Measurements from ENCODE around the gene ZNF423.

Gene ZNF423

GRCh38 chr16:49696414-49697101, 159.4 kb downstream of the ZNF423 start:
- H3K27me3 ChIP-seq (ENCODE audit: insufficient read depth, insufficient read length) = no peaks in the 10 kb centered on the region
- H3K36me3 ChIP-seq (ENCODE audit: insufficient read depth, insufficient read length, low read length) = peaks cover 3% of the 10 kb centered on the region
- H3K4me1 ChIP-seq (ENCODE audit: insufficient read depth, insufficient read length) = peaks cover 26% of the 10 kb centered on the region
- no peaks in the 10 kb centered on the region for H3K9me3 ChIP-seq (ENCODE audit: insufficient read depth, low read length)
- H3K9ac ChIP-seq (ENCODE audit: insufficient read length, low read depth) = peak overlapping the region; percentile 80
- H3K4me3 ChIP-seq (ENCODE audit: insufficient read length, low read depth) = no peak overlapping the region
- TF ChIP-seq SUZ12 (IDR thresholded peaks at IDR 0.05; ENCODE audit: extremely low read depth, insufficient read depth, insufficient read length) (no peak), ZNF274 (IDR thresholded peaks at IDR 0.05; ENCODE audit: low read depth, low read length) (no peak), YY1 (IDR thresholded peaks at IDR 0.05; ENCODE audit: insufficient read depth, insufficient read length) (no peak)
- DNase-seq (ENCODE audit: low read depth, low spot score) = peak; percentile 87

- no peaks in the 10 kb centered on the region for H3K27me3 ChIP-seq (ENCODE audit: insufficient read depth, insufficient read length)
- no peaks in the 10 kb centered on the region for H3K9me3 ChIP-seq (ENCODE audit: insufficient read depth, low read length)
- no peak overlapping the region for H3K4me3 ChIP-seq (ENCODE audit: insufficient read length, low read depth)
- TF ChIP-seq YY1 (IDR thresholded peaks at IDR 0.05; ENCODE audit: insufficient read depth, insufficient read length) = no peak
- TF ChIP-seq SUZ12 (IDR thresholded peaks at IDR 0.05; ENCODE audit: extremely low read depth, insufficient read depth, insufficient read length) = no peak
- peak; percentile 57 for DNase-seq (ENCODE audit: low read depth, low spot score)
- peak overlapping the region; percentile 74 for H3K9ac ChIP-seq (ENCODE audit: insufficient read length, low read depth)
- H3K4me1 ChIP-seq (ENCODE audit: insufficient read depth, insufficient read length) = peaks cover 23% of the 10 kb centered on the region
- H3K36me3 ChIP-seq (ENCODE audit: insufficient read depth, insufficient read length, low read length) = peaks cover 3% of the 10 kb centered on the region
These were observed 160.0 kb downstream of the ZNF423 start for GRCh38 chr16:49695782-49696413.

- Histone ChIP-seq H3K36me3 (ENCODE audit: insufficient read depth, insufficient read length, low read length) (peaks cover 12% of the 10 kb centered on the region), H3K4me1 (ENCODE audit: insufficient read depth, insufficient read length) (peaks cover 31% of the 10 kb centered on the region), H3K9me3 (ENCODE audit: insufficient read depth, low read length) (no peaks in the 10 kb centered on the region), H3K27me3 (ENCODE audit: insufficient read depth, insufficient read length) (no peaks in the 10 kb centered on the region), H3K4me3 (ENCODE audit: insufficient read length, low read depth) (no peak overlapping the region), H3K9ac (ENCODE audit: insufficient read length, low read depth) (no peak overlapping the region)
- TF ChIP-seq ZNF274 (IDR thresholded peaks at IDR 0.05; ENCODE audit: low read depth, low read length) = no peak
- TF ChIP-seq YY1 (IDR thresholded peaks at IDR 0.05; ENCODE audit: insufficient read depth, insufficient read length) = no peak
- TF ChIP-seq SUZ12 (IDR thresholded peaks at IDR 0.05; ENCODE audit: extremely low read depth, insufficient read depth, insufficient read length) = no peak
- no peak for DNase-seq (ENCODE audit: low read depth, low spot score)
These were observed 162.5 kb downstream of the ZNF423 start for GRCh38 chr16:49693445-49693844.

GRCh38 chr16:49690778-49691177, 165.1 kb downstream of the ZNF423 start:
- H3K27me3 ChIP-seq (ENCODE audit: insufficient read depth, insufficient read length) = no peaks in the 10 kb centered on the region
- TF ChIP-seq ZNF274 (IDR thresholded peaks at IDR 0.05; ENCODE audit: low read depth, low read length) (no peak), SUZ12 (IDR thresholded peaks at IDR 0.05; ENCODE audit: extremely low read depth, insufficient read depth, insufficient read length) (no peak), YY1 (IDR thresholded peaks at IDR 0.05; ENCODE audit: insufficient read depth, insufficient read length) (no peak)
- DNase-seq (ENCODE audit: low read depth, low spot score) = no peak

GRCh38 chr16:49688036-49688697, 167.7 kb downstream of the ZNF423 start:
- Histone ChIP-seq H3K36me3 (ENCODE audit: insufficient read depth, insufficient read length, low read length) (peaks cover 20% of the 10 kb centered on the region), H3K27me3 (ENCODE audit: insufficient read depth, insufficient read length) (no peaks in the 10 kb centered on the region), H3K9me3 (ENCODE audit: insufficient read depth, low read length) (no peaks in the 10 kb centered on the region), H3K4me1 (ENCODE audit: insufficient read depth, insufficient read length) (peaks cover 16% of the 10 kb centered on the region), H3K9ac (ENCODE audit: insufficient read length, low read depth) (peak overlapping the region; percentile 50), H3K4me3 (ENCODE audit: insufficient read length, low read depth) (no peak overlapping the region)
- no peak for DNase-seq (ENCODE audit: low read depth, low spot score)
- no peak for TF ChIP-seq ZNF274 (IDR thresholded peaks at IDR 0.05; ENCODE audit: low read depth, low read length)
- no peak for TF ChIP-seq SUZ12 (IDR thresholded peaks at IDR 0.05; ENCODE audit: extremely low read depth, insufficient read depth, insufficient read length)
- no peak for TF ChIP-seq YY1 (IDR thresholded peaks at IDR 0.05; ENCODE audit: insufficient read depth, insufficient read length)

More at GRCh38 chr16:49690778-49691177, 165.1 kb downstream of the ZNF423 start:
- Histone ChIP-seq H3K9me3 (ENCODE audit: insufficient read depth, low read length) (no peaks in the 10 kb centered on the region), H3K4me3 (ENCODE audit: insufficient read length, low read depth) (no peak overlapping the region), H3K36me3 (ENCODE audit: insufficient read depth, insufficient read length, low read length) (peaks cover 11% of the 10 kb centered on the region), H3K4me1 (ENCODE audit: insufficient read depth, insufficient read length) (peaks cover 23% of the 10 kb centered on the region), H3K9ac (ENCODE audit: insufficient read length, low read depth) (no peak overlapping the region)

- Histone ChIP-seq H3K4me1 (ENCODE audit: insufficient read depth, insufficient read length) (peaks cover 16% of the 10 kb centered on the region), H3K36me3 (ENCODE audit: insufficient read depth, insufficient read length, low read length) (peaks cover 20% of the 10 kb centered on the region), H3K9ac (ENCODE audit: insufficient read length, low read depth) (peak overlapping the region; percentile 59), H3K9me3 (ENCODE audit: insufficient read depth, low read length) (no peaks in the 10 kb centered on the region), H3K27me3 (ENCODE audit: insufficient read depth, insufficient read length) (no peaks in the 10 kb centered on the region), H3K4me3 (ENCODE audit: insufficient read length, low read depth) (no peak overlapping the region)
- no peak for TF ChIP-seq ZNF274 (IDR thresholded peaks at IDR 0.05; ENCODE audit: low read depth, low read length)
- TF ChIP-seq SUZ12 (IDR thresholded peaks at IDR 0.05; ENCODE audit: extremely low read depth, insufficient read depth, insufficient read length) = no peak
- no peak for TF ChIP-seq YY1 (IDR thresholded peaks at IDR 0.05; ENCODE audit: insufficient read depth, insufficient read length)
- no peak for DNase-seq (ENCODE audit: low read depth, low spot score)
These were observed 168.4 kb downstream of the ZNF423 start for GRCh38 chr16:49687476-49688002.

GRCh38 chr16:49684696-49685095, 171.2 kb downstream of the ZNF423 start:
- TF ChIP-seq ZNF274 (IDR thresholded peaks at IDR 0.05; ENCODE audit: low read depth, low read length) (no peak), SUZ12 (IDR thresholded peaks at IDR 0.05; ENCODE audit: extremely low read depth, insufficient read depth, insufficient read length) (no peak), YY1 (IDR thresholded peaks at IDR 0.05; ENCODE audit: insufficient read depth, insufficient read length) (no peak)
- Histone ChIP-seq H3K9me3 (ENCODE audit: insufficient read depth, low read length) (peaks cover 17% of the 10 kb centered on the region), H3K9ac (ENCODE audit: insufficient read length, low read depth) (no peak overlapping the region), H3K4me3 (ENCODE audit: insufficient read length, low read depth) (no peak overlapping the region), H3K27me3 (ENCODE audit: insufficient read depth, insufficient read length) (no peaks in the 10 kb centered on the region), H3K36me3 (ENCODE audit: insufficient read depth, insufficient read length, low read length) (peaks cover 33% of the 10 kb centered on the region), H3K4me1 (ENCODE audit: insufficient read depth, insufficient read length) (peaks cover 9% of the 10 kb centered on the region)
- DNase-seq (ENCODE audit: low read depth, low spot score) = no peak
